ENCODE results near the gene PIGR.

GRCh38 chr1:206963740-206964139, 17.5 kb upstream of the PIGR start:
- TF ChIP-seq EZH2 (IDR thresholded peaks at IDR 0.05; ENCODE audit: low read length) (no peak), CTCF (optimal IDR thresholded peaks at IDR 0.05 in 1 of 3, IDR thresholded peaks at IDR 0.05 in 1 of 3, conservative IDR thresholded peaks at IDR 0.05 in 1 of 3; ENCODE audit: extremely low read depth in 1 of 3, insufficient read depth in 2 of 3, low read length in 3 of 3) (no peak)

Data from keratinocyte (primary cell).